IMR-90 (cell line): ENCODE measurements around the gene DUSP9. TPM values are rescaled to one million over a fixed set of nuclear protein-coding genes. Genes with fewer than 3 reads are reported as not detected.

Experiments used
- ATAC-seq: fragments of 200-7000 bp; cut with Tn5 transposase; 2 replicates; pipeline ENCODE4 v1.9.1; 2020; ENCODE audit warnings: low read depth, mild to moderate bottlenecking, moderate library complexity
- BruUV-seq: library from RNA; stranded (reverse); fragments of 400-500 nt; replicated peaks from 2 replicates; lab custom pipeline; 2021; lab: Mats Ljungman, UMichigan
- CTCF ChIA-PET: fragments of 300-600 bp; formaldehyde crosslinking; extraction: SDS; loops from one replicate; lab custom pipeline; 2021; ENCODE audit warnings: antibody characterized with exemption; lab: Yijun Ruan, JAX
- POLR2A ChIA-PET: fragments of 300-600 bp; sonication (Branson Sonifier 250); formaldehyde crosslinking; loops from one replicate; lab custom pipeline; 2022; ENCODE audit warnings: antibody characterized with exemption; ENCODE audit not compliant: unreplicated experiment; lab: Charles Lee
- DNase-seq: peaks from one replicate; pipeline ENCODE4 v3.0.0; 2013
- H2AFZ ChIP-seq: replicated peaks from 2 replicates; pipeline ENCODE3; 2013; ENCODE audit warnings: low read length, mild to moderate bottlenecking; ENCODE audit not compliant: poor library complexity
- H2AK5ac ChIP-seq: 2 replicates; pipeline ENCODE4 v1.6.1; 2013; ENCODE audit warnings: low read depth, low read length, inconsistent platforms
- H2AK9ac ChIP-seq: replicated peaks from 2 replicates; pipeline ENCODE3; 2013; ENCODE audit warnings: mild to moderate bottlenecking, low read depth, low read length, moderate library complexity; ENCODE audit not compliant: poor library complexity
- H2BK120ac ChIP-seq: 2 replicates; pipeline ENCODE4 v1.6.1; 2013; ENCODE audit warnings: low read depth, low read length, inconsistent platforms
- H2BK15ac ChIP-seq: 3 replicates; pipeline ENCODE4 v1.6.1; 2013; ENCODE audit warnings: low read depth, low read length, inconsistent platforms
- H2BK20ac ChIP-seq: 2 replicates; pipeline ENCODE4 v1.6.1; 2013; ENCODE audit warnings: low read depth, mild to moderate bottlenecking, inconsistent platforms, low read length, moderate library complexity
- H2BK5ac ChIP-seq: 2 replicates; pipeline ENCODE4 v1.6.1; 2013; ENCODE audit warnings: mild to moderate bottlenecking, low read depth, low read length, inconsistent platforms; ENCODE audit not compliant: poor library complexity, severe bottlenecking
- H3K14ac ChIP-seq: replicated peaks from 2 replicates; pipeline ENCODE4 v1.6.1; 2013; ENCODE audit warnings: low read depth, low read length, inconsistent platforms
- H3K18ac ChIP-seq: 2 replicates; pipeline ENCODE4 v1.6.1; 2013; ENCODE audit warnings: low read depth, low read length, control low read depth
- H3K23ac ChIP-seq: 2 replicates; pipeline ENCODE4 v1.6.1; 2013; ENCODE audit warnings: low read depth, low read length, inconsistent platforms
- H3K27ac ChIP-seq: 2 replicates; pipeline ENCODE4 v1.5.1; 2013; ENCODE audit warnings: mild to moderate bottlenecking, control low read depth, low read length; ENCODE audit not compliant: insufficient read depth
- H3K27me3 ChIP-seq: 2 replicates; pipeline ENCODE4 v1.6.1; 2013; ENCODE audit warnings: low read length; ENCODE audit not compliant: control insufficient read depth, insufficient read depth
- H3K36me3 ChIP-seq: 2 replicates; pipeline ENCODE4 v1.6.1; 2013; ENCODE audit warnings: low read length, mixed read lengths; ENCODE audit not compliant: control insufficient read depth, insufficient read depth
- H3K4ac ChIP-seq: 2 replicates; pipeline ENCODE4 v1.6.1; 2013; ENCODE audit warnings: low read depth, low read length, inconsistent platforms
- H3K4me1 ChIP-seq: 2 replicates; pipeline ENCODE4 v1.6.1; 2013; ENCODE audit warnings: low read length, mixed read lengths; ENCODE audit not compliant: control insufficient read depth, insufficient read depth
- H3K4me2 ChIP-seq: 2 replicates; pipeline ENCODE4 v1.6.1; 2013; ENCODE audit warnings: low read depth, mild to moderate bottlenecking, control low read depth, low read length, moderate library complexity
- H3K4me3 ChIP-seq: 2 replicates; pipeline ENCODE4 v1.5.1; 2013; ENCODE audit warnings: low read depth, mild to moderate bottlenecking, control low read depth, low read length, moderate library complexity; ENCODE audit not compliant: insufficient read depth
- H3K56ac ChIP-seq: 2 replicates; pipeline ENCODE4 v1.6.1; 2013; ENCODE audit warnings: low read length, inconsistent platforms; ENCODE audit not compliant: insufficient read depth; ENCODE audit errors: extremely low read depth
- H3K79me1 ChIP-seq, 2 experiments: 2 replicates each; pipeline ENCODE4 v1.6.1; 2013; ENCODE audit warnings: low read length in 2 of 2, inconsistent platforms in 1 of 2, low read depth in 1 of 2
- H3K9ac ChIP-seq: 2 replicates; pipeline ENCODE4 v1.6.1; 2013; ENCODE audit warnings: low read depth, low read length, control low read depth
- H3K9me1 ChIP-seq: 2 replicates; pipeline ENCODE4 v1.6.1; 2013; ENCODE audit warnings: low read length, inconsistent platforms; ENCODE audit not compliant: insufficient read depth
- H3K9me3 ChIP-seq: 2 replicates; pipeline ENCODE4 v1.6.1; 2013; ENCODE audit warnings: low read length; ENCODE audit not compliant: control insufficient read depth, insufficient read depth
- H4K20me1 ChIP-seq: 2 replicates; pipeline ENCODE4 v1.6.1; 2013; ENCODE audit warnings: low read length, inconsistent platforms; ENCODE audit not compliant: insufficient read depth
- H4K5ac ChIP-seq: 2 replicates; pipeline ENCODE4 v1.6.1; 2013; ENCODE audit warnings: mild to moderate bottlenecking, low read depth, low read length, control low read depth
- H4K8ac ChIP-seq, 2 experiments: 2 replicates each; pipeline ENCODE4 v1.6.1; 2013; ENCODE audit warnings: low read depth in 2 of 2, low read length in 2 of 2, control low read depth in 1 of 2, inconsistent platforms in 1 of 2
- H4K91ac ChIP-seq: 2 replicates; pipeline ENCODE4 v1.6.1; 2013; ENCODE audit warnings: low read depth, low read length, inconsistent platforms; ENCODE audit not compliant: insufficient read depth
- BHLHE40 ChIP-seq: fragments of 150-350 bp; IDR thresholded peaks from 2 replicates; pipeline ENCODE4 v1.6.1; 2016; ENCODE audit warnings: mild to moderate bottlenecking, low read depth, low read length
- CEBPB ChIP-seq: IDR thresholded peaks from 2 replicates; pipeline ENCODE4 v1.6.1; 2012; ENCODE audit warnings: low read depth, low read length, improper control_type of control experiment
- CHD1 ChIP-seq: IDR thresholded peaks from 2 replicates; pipeline ENCODE4 v1.6.1; 2012; ENCODE audit warnings: low read depth, low read length, improper control_type of control experiment
- FOS ChIP-seq: fragments of 150-350 bp; IDR thresholded peaks from 2 replicates; pipeline ENCODE4 v1.6.1; 2016; ENCODE audit warnings: low read depth, low read length
- MAFK ChIP-seq: IDR thresholded peaks from 2 replicates; pipeline ENCODE4 v1.6.1; 2012; ENCODE audit warnings: low read depth, low read length, improper control_type of control experiment
- MAZ ChIP-seq: IDR thresholded peaks from 2 replicates; pipeline ENCODE4 v1.6.1; 2012; ENCODE audit warnings: low read depth, mild to moderate bottlenecking, low read length, improper control_type of control experiment, moderate library complexity, borderline replicate concordance
- MXI1 ChIP-seq: IDR thresholded peaks from 2 replicates; pipeline ENCODE4 v1.6.1; 2012; ENCODE audit warnings: low read depth, mild to moderate bottlenecking, low read length, moderate library complexity, borderline replicate concordance
- NFE2L2 ChIP-seq: fragments of 150-350 bp; IDR thresholded peaks from 2 replicates; pipeline ENCODE4 v1.6.1; 2016; ENCODE audit warnings: low read depth, mild to moderate bottlenecking, low read length
- POLR2A ChIP-seq: IDR thresholded peaks from 2 replicates; pipeline ENCODE4 v1.6.1; 2012; ENCODE audit warnings: mild to moderate bottlenecking, low read depth, low read length
- RCOR1 ChIP-seq: IDR thresholded peaks from 2 replicates; pipeline ENCODE4 v1.6.1; 2012; ENCODE audit warnings: mild to moderate bottlenecking, low read length, improper control_type of control experiment; ENCODE audit not compliant: insufficient replicate concordance
- RFX5 ChIP-seq: IDR thresholded peaks from 2 replicates; pipeline ENCODE4 v1.8.0; 2012; ENCODE audit warnings: low read depth, mild to moderate bottlenecking, low read length, moderate library complexity
- WGBS, 2 experiments: methylation state at CpG; one replicate each; pipeline versions ENCODE4 v1.1.5 to v1.1.7; 2013; ENCODE audit warnings: missing lambda C conversion rate in 2 of 2; ENCODE audit not compliant: insufficient read length in 1 of 2; ENCODE audit errors: extremely low coverage in 2 of 2; 5-methylcytosine and 5-hydroxymethylcytosine counted together
- dilution Hi-C: fragments of 300-500 bp; cut with HindIII; formaldehyde crosslinking; loops from one replicate; pipeline ENCODE4 v1.14.3; 2018; ENCODE audit warnings: low sequenced_read_pairs; ENCODE audit not compliant: unreplicated experiment
- in situ Hi-C: fragments of 300-500 bp; cut with MboI; formaldehyde crosslinking; loops from 3 replicates; pipeline ENCODE4 v1.14.3; 2019; ENCODE audit warnings: low sequenced_read_pairs, inconsistent platforms, mixed read lengths
- intact Hi-C: fragments of 100-400 bp; cut with micrococcal nuclease; formaldehyde crosslinking; loops from 2 replicates; pipeline ENCODE4 v1.10.0; 2022
- polyA plus RNA-seq, 3 experiments: library from polyadenylated mRNA; depleted of rRNA; stranded (reverse); fragments of >200 nt; gene quantifications; 2 replicates each; pipeline ENCODE4 v1.2.3, GENCODE V29; 2012; ENCODE audit warnings: low replicate concordance in 1 of 3
- total RNA-seq: library from RNA; depleted of rRNA; stranded (reverse); fragments of >200 nt; gene quantifications from 2 replicates; pipeline ENCODE4 v1.2.3, GENCODE V29; 2012
- TF ChIP-seq, protein P1 (sequence below): conservative IDR thresholded peaks from 2 replicates; pipeline ENCODE4 v1.5.1; 2012; ENCODE audit warnings: mild to moderate bottlenecking, low read depth, low read length, improper control_type of control experiment
- TF ChIP-seq, protein P2 (sequence below): fragments of 150-350 bp; IDR thresholded peaks from 2 replicates; pipeline ENCODE4 v1.6.1; 2017; ENCODE audit warnings: mild to moderate bottlenecking, antibody characterized with exemption, low read length, low read depth
- TF ChIP-seq, protein P3 (sequence below): fragments of 150-350 bp; IDR thresholded peaks from 2 replicates; pipeline ENCODE4 v1.6.1; 2016; ENCODE audit warnings: low read depth, mild to moderate bottlenecking, low read length, moderate library complexity, borderline replicate concordance

DUSP9 gene
- total and polyA plus RNA-seq, 2 of the 4 experiments (the other 2 are of a cell fraction), result under 0.01 to 0.09 TPM

DNA sequence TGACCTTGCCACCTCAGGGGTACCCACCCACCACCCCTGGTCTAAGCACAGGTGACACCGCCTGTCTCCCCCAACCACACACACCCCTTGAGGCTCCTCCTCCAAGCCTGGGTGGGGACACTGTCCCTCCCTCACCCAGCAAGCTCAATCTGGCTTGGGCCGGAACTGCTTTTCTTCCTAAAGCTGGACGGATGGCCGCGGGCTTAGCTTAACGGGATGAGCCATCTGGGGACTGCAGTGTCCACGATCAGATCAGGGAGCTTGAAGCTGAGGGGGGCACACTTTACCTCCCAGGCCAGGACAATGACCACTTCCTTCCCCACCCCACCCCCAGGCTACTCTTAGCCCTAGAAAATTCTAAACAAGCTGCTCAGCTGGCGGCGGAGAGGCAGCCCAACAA is 39.7 kb downstream of the DUSP9 start:
- Histone ChIP-seq H4K20me1 (peaks cover 12% of the 10 kb centered on the region), H3K9ac (no peak overlapping the region), H2AK9ac (no peak overlapping the region), H3K36me3 (peaks cover 4% of the 10 kb centered on the region), H4K91ac (no peak overlapping the region), H2BK15ac (no peak overlapping the region), H3K4me1 (peaks cover 9% of the 10 kb centered on the region), H3K27me3 (no peaks in the 10 kb centered on the region; the same call in 1 of the 2 replicates), H3K9me3 (peaks cover 6% of the 10 kb centered on the region; the same call in 1 of the 2 replicates), H2AK5ac (no peak overlapping the region), H3K4me2 (no peak overlapping the region), H3K4ac (no peak overlapping the region), H3K14ac (no peak overlapping the region), H4K5ac (no peak overlapping the region), H3K23ac (no peak overlapping the region), H3K18ac (no peak overlapping the region), H4K8ac (no peak overlapping the region), H2BK5ac (no peak overlapping the region), H3K27ac (no peak overlapping the region), H3K79me1 (0 out of 4 replicates have a peak, but pooled peaks cover 0 to 6% of the 10 kb centered on the region in 2 experiments), H2BK20ac (no peak overlapping the region), H3K4me3 (no peak overlapping the region), H2AFZ (no peak overlapping the region), H2BK120ac (no peak overlapping the region), H3K56ac (no peak overlapping the region), H3K9me1 (peaks cover 5% of the 10 kb centered on the region; the same call in 1 of the 2 replicates)
- no CpG with 5 or more reads among the region's 9 CpGs for WGBS, 2 experiments
- dilution Hi-C loops, result no loop called here
- in situ Hi-C loops, result no loop called here
- no TSS peak for BruUV-seq
- ChIA-PET POLR2A (no interaction called here), CTCF (no interaction called here)
- DNase-seq, result no peak
- ATAC-seq, result no peak
- intact Hi-C loops, result no loop called here
- TF ChIP-seq POLR2A (no peak), RCOR1 (no peak), BHLHE40 (no peak), CHD1 (no peak), NFE2L2 (no peak), MXI1 (no peak), CEBPB (no peak), FOS (no peak), RFX5 (no peak), MAZ (no peak), MAFK (no peak)
- TF ChIP-seq, protein P1, sequence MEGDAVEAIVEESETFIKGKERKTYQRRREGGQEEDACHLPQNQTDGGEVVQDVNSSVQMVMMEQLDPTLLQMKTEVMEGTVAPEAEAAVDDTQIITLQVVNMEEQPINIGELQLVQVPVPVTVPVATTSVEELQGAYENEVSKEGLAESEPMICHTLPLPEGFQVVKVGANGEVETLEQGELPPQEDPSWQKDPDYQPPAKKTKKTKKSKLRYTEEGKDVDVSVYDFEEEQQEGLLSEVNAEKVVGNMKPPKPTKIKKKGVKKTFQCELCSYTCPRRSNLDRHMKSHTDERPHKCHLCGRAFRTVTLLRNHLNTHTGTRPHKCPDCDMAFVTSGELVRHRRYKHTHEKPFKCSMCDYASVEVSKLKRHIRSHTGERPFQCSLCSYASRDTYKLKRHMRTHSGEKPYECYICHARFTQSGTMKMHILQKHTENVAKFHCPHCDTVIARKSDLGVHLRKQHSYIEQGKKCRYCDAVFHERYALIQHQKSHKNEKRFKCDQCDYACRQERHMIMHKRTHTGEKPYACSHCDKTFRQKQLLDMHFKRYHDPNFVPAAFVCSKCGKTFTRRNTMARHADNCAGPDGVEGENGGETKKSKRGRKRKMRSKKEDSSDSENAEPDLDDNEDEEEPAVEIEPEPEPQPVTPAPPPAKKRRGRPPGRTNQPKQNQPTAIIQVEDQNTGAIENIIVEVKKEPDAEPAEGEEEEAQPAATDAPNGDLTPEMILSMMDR, result no peak
- TF ChIP-seq, protein P2, sequence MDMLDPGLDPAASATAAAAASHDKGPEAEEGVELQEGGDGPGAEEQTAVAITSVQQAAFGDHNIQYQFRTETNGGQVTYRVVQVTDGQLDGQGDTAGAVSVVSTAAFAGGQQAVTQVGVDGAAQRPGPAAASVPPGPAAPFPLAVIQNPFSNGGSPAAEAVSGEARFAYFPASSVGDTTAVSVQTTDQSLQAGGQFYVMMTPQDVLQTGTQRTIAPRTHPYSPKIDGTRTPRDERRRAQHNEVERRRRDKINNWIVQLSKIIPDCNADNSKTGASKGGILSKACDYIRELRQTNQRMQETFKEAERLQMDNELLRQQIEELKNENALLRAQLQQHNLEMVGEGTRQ, result no peak
- TF ChIP-seq, protein P3, sequence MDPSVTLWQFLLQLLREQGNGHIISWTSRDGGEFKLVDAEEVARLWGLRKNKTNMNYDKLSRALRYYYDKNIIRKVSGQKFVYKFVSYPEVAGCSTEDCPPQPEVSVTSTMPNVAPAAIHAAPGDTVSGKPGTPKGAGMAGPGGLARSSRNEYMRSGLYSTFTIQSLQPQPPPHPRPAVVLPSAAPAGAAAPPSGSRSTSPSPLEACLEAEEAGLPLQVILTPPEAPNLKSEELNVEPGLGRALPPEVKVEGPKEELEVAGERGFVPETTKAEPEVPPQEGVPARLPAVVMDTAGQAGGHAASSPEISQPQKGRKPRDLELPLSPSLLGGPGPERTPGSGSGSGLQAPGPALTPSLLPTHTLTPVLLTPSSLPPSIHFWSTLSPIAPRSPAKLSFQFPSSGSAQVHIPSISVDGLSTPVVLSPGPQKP, result no peak
